B cell (primary cell): ENCODE data around the gene PREX1. TPM values are rescaled to one million over a fixed set of nuclear protein-coding genes. Genes with fewer than 3 reads are reported as not detected.

Experiments used
- ATAC-seq: fragments of 200-7000 bp; cut with Tn5 transposase; one replicate; pipeline ENCODE4 v1.10.0; 2021; ENCODE audit warnings: low read depth, mild to moderate bottlenecking, moderate number of reproducible peaks, moderate library complexity
- CTCF ChIA-PET: fragments of 350-600 bp; sonication (Branson Sonifier 250); formaldehyde crosslinking; loops from one replicate; lab custom pipeline; 2021; ENCODE audit warnings: antibody characterized with exemption, inconsistent platforms; lab: Charles Lee
- POLR2A ChIA-PET: fragments of 350-600 bp; sonication (Branson Sonifier 250); formaldehyde crosslinking; loops from one replicate; lab custom pipeline; 2021; ENCODE audit warnings: antibody characterized with exemption; lab: Charles Lee
- DNase-seq: peaks from one replicate; pipeline ENCODE4 v3.0.0; 2013
- H2AFZ ChIP-seq: 2 replicates; pipeline ENCODE4 v1.6.1; 2012; ENCODE audit warnings: mild to moderate bottlenecking, low read depth, low read length; ENCODE audit not compliant: insufficient read depth, poor library complexity, severe bottlenecking
- H3K27ac ChIP-seq, 2 donors: 1 replicate in 1 of 2; 2 replicates in 1 of 2; pipeline ENCODE4 v1.5.1; 2012 to 2013; ENCODE audit warnings: low read length in 2 of 2, mild to moderate bottlenecking in 2 of 2, moderate library complexity in 1 of 2
- H3K27me3 ChIP-seq, 4 experiments: fragments of 200-600 bp in 1 of 4; sonication (generic) in 1 of 4; replicated peaks in 1 of 4; 1 replicate in 2 of 4; 2 replicates in 2 of 4; pipeline versions ENCODE4 v1.6.1 to v1.7.0; 2013 to 2016; ENCODE audit warnings: low read length in 3 of 4, mild to moderate bottlenecking in 2 of 4, mixed read lengths in 1 of 4, moderate library complexity in 1 of 4; ENCODE audit not compliant: insufficient read depth in 4 of 4, control insufficient read depth in 3 of 4; ENCODE audit errors: control extremely low read depth in 1 of 4
- H3K36me3 ChIP-seq, 2 experiments: replicated peaks in 1 of 2; 1 replicate in 1 of 2; 2 replicates in 1 of 2; pipeline versions ENCODE4 v1.6.1 to v1.7.1; 2013; ENCODE audit warnings: low read length in 1 of 2; ENCODE audit not compliant: insufficient read depth in 2 of 2, control insufficient read depth in 1 of 2; ENCODE audit errors: control extremely low read depth in 1 of 2, extremely low read depth in 1 of 2
- H3K4me1 ChIP-seq, 2 donors: fragments of 200-600 bp in 1 of 2; sonication (generic) in 1 of 2; 1 replicate in 1 of 2; 2 replicates in 1 of 2; pipeline versions ENCODE4 v1.5.1 to v1.6.1; 2013 to 2017; ENCODE audit warnings: low read length in 2 of 2; ENCODE audit not compliant: control insufficient read depth in 2 of 2, insufficient read depth in 2 of 2
- H3K4me2 ChIP-seq: replicated peaks from 2 replicates; pipeline ENCODE3; 2012; ENCODE audit warnings: mild to moderate bottlenecking, low read depth, low read length; ENCODE audit not compliant: poor library complexity, severe bottlenecking
- H3K4me3 ChIP-seq, 5 experiments: fragments of 200-600 bp in 1 of 5; sonication (generic) in 1 of 5; 1 replicate in 3 of 5; 2 replicates in 2 of 5; pipeline versions ENCODE4 v1.5.1 to v1.7.0; 2011 to 2016; ENCODE audit warnings: low read length in 4 of 5, mild to moderate bottlenecking in 4 of 5, low read depth in 2 of 5, control low read depth in 1 of 5, moderate library complexity in 1 of 5; ENCODE audit not compliant: insufficient read depth in 1 of 5; ENCODE audit errors: control extremely low read depth in 1 of 5, extremely low read depth in 1 of 5
- H3K79me2 ChIP-seq: fragments of 200-600 bp; sonication (generic); one replicate; pipeline ENCODE4 v1.6.0; 2016; ENCODE audit warnings: low read length; ENCODE audit not compliant: control insufficient read depth, insufficient read depth
- H3K9ac ChIP-seq: fragments of 200-600 bp; sonication (generic); 2 replicates; pipeline ENCODE4 v1.6.1; 2017; ENCODE audit warnings: mild to moderate bottlenecking, low read length, moderate library complexity
- H3K9me3 ChIP-seq, 3 donors: one replicate each; pipeline versions ENCODE4 v1.6.1 to v1.7.1; 2013; ENCODE audit warnings: low read length in 2 of 3; ENCODE audit not compliant: control insufficient read depth in 2 of 3, insufficient read depth in 1 of 3; ENCODE audit errors: control extremely low read depth in 1 of 3
- H4K20me1 ChIP-seq: 2 replicates; pipeline ENCODE4 v1.6.0; 2012; ENCODE audit warnings: mild to moderate bottlenecking, low read length; ENCODE audit not compliant: insufficient read depth, control insufficient read depth, poor library complexity, severe bottlenecking
- H3K27ac Mint-ChIP-seq: one replicate; pipeline ENCODE4 v1.8.0; 2021; ENCODE audit warnings: mixed read lengths
- H3K27me3 Mint-ChIP-seq: one replicate; pipeline ENCODE4 v1.8.0; 2021; ENCODE audit warnings: mixed read lengths
- H3K4me1 Mint-ChIP-seq: one replicate; pipeline ENCODE4 v1.8.0; 2021; ENCODE audit warnings: mixed read lengths
- H3K4me3 Mint-ChIP-seq: one replicate; pipeline ENCODE4 v1.8.0; 2021; ENCODE audit warnings: mixed read lengths
- H3K9me3 Mint-ChIP-seq: one replicate; pipeline ENCODE4 v1.8.0; 2022; ENCODE audit warnings: mixed read lengths; ENCODE audit not compliant: insufficient read depth
- EZH2 ChIP-seq: IDR thresholded peaks from 2 replicates; pipeline ENCODE4 v1.6.1; 2012; ENCODE audit warnings: borderline replicate concordance, low read depth, mild to moderate bottlenecking, moderate library complexity, low read length; ENCODE audit not compliant: insufficient read depth, poor library complexity, severe bottlenecking
- WGBS: methylation state at CpG from one replicate; pipeline ENCODE4 v1.1.5; 2013; ENCODE audit warnings: missing lambda C conversion rate; ENCODE audit not compliant: insufficient coverage; 5-methylcytosine and 5-hydroxymethylcytosine counted together
- intact Hi-C: fragments of 100-400 bp; cut with micrococcal nuclease; formaldehyde crosslinking; loops from one replicate; pipeline ENCODE4 v1.10.0; 2022
- polyA plus RNA-seq: library from polyadenylated mRNA; depleted of rRNA; stranded (reverse); fragments of >200 nt; gene quantifications from 2 replicates; pipeline ENCODE4 v1.2.3, GENCODE V29; 2012
- total RNA-seq, 2 donors: library from RNA; stranded (reverse); fragments of 120-200 nt in 1 of 2; gene quantifications; 1 replicate in 1 of 2; 2 replicates in 1 of 2; pipeline versions ENCODE4 v1.2.3 to v1.2.4, GENCODE V29; 2013 to 2022
- TF ChIP-seq, protein P1 (sequence below): fragments of 200-600 bp; IDR thresholded peaks from one replicate; pipeline ENCODE4 v1.8.0; 2022; ENCODE audit warnings: antibody characterized with exemption, mild to moderate bottlenecking

The PREX1 gene
- total and polyA plus RNA-seq, 2 donors (not counting 1 experiment from before 2014, with no cell fraction given), result 79.1 to 99.4 TPM

DNA sequence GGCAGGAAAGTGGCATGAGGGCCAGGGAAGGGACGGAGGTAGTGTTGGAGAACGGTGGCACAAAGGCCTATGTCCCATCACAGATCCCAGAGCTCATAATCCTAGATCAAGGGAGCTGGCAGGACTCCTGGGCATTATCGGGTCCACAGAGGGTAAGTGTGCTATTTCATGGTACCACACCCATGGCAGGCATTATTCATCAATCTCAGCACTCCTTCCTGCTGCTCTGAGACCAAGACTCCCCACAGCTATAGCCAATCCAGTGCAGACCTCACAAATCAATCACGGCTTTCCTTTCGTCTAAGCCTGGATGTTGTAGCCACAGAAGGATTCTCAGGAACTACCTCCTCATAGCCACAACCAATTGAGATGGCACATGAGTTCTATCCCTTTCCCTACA lies 187.9 kb downstream of the PREX1 start:
- H3K4me3 Mint-ChIP-seq, result no peak overlapping the region
- ATAC-seq, result no peak
- no peak overlapping the region for H3K4me3 ChIP-seq
- H3K4me1 Mint-ChIP-seq, result no peaks in the 10 kb centered on the region
- no peak overlapping the region for H2AFZ ChIP-seq
- H3K4me1 ChIP-seq, result no peaks in the 10 kb centered on the region
- H4K20me1 ChIP-seq, result peaks cover 14% of the 10 kb centered on the region
- H3K9me3 Mint-ChIP-seq, result no peaks in the 10 kb centered on the region
- intact Hi-C loops, result no loop called here
- no peaks in the 10 kb centered on the region for H3K27me3 Mint-ChIP-seq
- H3K4me2 ChIP-seq, result no peak overlapping the region
- TF ChIP-seq EZH2, result no peak
- TF ChIP-seq, protein P1, sequence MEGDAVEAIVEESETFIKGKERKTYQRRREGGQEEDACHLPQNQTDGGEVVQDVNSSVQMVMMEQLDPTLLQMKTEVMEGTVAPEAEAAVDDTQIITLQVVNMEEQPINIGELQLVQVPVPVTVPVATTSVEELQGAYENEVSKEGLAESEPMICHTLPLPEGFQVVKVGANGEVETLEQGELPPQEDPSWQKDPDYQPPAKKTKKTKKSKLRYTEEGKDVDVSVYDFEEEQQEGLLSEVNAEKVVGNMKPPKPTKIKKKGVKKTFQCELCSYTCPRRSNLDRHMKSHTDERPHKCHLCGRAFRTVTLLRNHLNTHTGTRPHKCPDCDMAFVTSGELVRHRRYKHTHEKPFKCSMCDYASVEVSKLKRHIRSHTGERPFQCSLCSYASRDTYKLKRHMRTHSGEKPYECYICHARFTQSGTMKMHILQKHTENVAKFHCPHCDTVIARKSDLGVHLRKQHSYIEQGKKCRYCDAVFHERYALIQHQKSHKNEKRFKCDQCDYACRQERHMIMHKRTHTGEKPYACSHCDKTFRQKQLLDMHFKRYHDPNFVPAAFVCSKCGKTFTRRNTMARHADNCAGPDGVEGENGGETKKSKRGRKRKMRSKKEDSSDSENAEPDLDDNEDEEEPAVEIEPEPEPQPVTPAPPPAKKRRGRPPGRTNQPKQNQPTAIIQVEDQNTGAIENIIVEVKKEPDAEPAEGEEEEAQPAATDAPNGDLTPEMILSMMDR, result no peak
- H3K27ac Mint-ChIP-seq, result no peak overlapping the region
- H3K9me3 ChIP-seq, result no peaks in the 10 kb centered on the region
- POLR2A ChIA-PET, result no interaction called here
- CTCF ChIA-PET, result interaction anchor here (1.7 kb wide), 1 partner anchor 265 kb away, joined by 7 read pairs; no protein-coding TSS in a partner anchor
- H3K27me3 ChIP-seq, result no peaks in the 10 kb centered on the region
- peaks cover 0 to 92% of the 10 kb centered on the region in 2 experiments for H3K36me3 ChIP-seq
- H3K9ac ChIP-seq, result no peak overlapping the region
- no peak for DNase-seq
- H3K27ac ChIP-seq, result no peak overlapping the region
- 87% methylated on average over 3 of the region's 5 CpGs for WGBS
- no peaks in the 10 kb centered on the region for H3K79me2 ChIP-seq

DNA sequence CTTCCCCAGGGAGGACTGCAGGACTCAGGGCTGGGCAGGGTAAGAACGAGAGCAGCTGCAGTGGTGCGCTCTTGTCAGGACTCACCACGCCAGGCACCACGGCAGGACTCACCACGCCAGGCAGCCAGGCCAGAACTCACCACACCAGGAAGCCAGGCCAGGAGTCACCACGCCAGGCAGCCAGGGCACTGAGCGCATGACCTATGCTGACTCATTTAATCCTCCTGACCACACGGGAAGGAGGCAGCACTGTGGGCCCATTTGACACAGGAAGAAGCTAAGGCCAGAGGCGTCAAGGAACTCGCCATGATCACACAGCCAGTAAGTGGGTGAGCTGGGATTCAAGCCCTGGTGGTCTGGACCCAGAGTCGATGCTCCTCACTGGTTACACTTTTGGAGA lies 189.3 kb downstream of the PREX1 start:
- intact Hi-C loops, result no loop called here
- no peaks in the 10 kb centered on the region for H3K9me3 ChIP-seq
- H3K79me2 ChIP-seq, result no peaks in the 10 kb centered on the region
- Mint-ChIP-seq H3K27ac (no peak overlapping the region), H3K27me3 (no peaks in the 10 kb centered on the region), H3K4me3 (no peak overlapping the region), H3K4me1 (no peaks in the 10 kb centered on the region), H3K9me3 (no peaks in the 10 kb centered on the region)
- H2AFZ ChIP-seq, result no peak overlapping the region
- H3K36me3 ChIP-seq, result peaks cover 0 to 93% of the 10 kb centered on the region in 2 experiments
- 79% methylated on average over 11 of the region's 11 CpGs for WGBS
- no peaks in the 10 kb centered on the region for H3K27me3 ChIP-seq
- TF ChIP-seq EZH2, result no peak
- TF ChIP-seq, protein P1, result no peak
- no peak overlapping the region for H3K27ac ChIP-seq
- no peak overlapping the region for H3K4me3 ChIP-seq
- DNase-seq (no peak), ATAC-seq (no peak)
- ChIA-PET POLR2A (no interaction called here), CTCF (interaction anchor here (1.7 kb wide), 1 partner anchor 266 kb away, joined by 7 read pairs; no protein-coding TSS in a partner anchor)
- peaks cover 19% of the 10 kb centered on the region for H4K20me1 ChIP-seq
- no peak overlapping the region for H3K9ac ChIP-seq
- H3K4me2 ChIP-seq, result no peak overlapping the region
- no peaks in the 10 kb centered on the region for H3K4me1 ChIP-seq
